ENCODE measurements around the gene UBASH3A.

GRCh38 chr21:42491328-42491727, 87.6 kb downstream of the UBASH3A start:
- no peak for TF ChIP-seq CTCF (IDR thresholded peaks at IDR 0.05)
- no peak for TF ChIP-seq POLR2A (IDR thresholded peaks at IDR 0.05)
- no peak for TF ChIP-seq POLR2AphosphoS5 (IDR thresholded peaks at IDR 0.05)
